Activated naive CD8-positive, alpha-beta T cell treated with anti-CD3 and anti-CD28 coated beads, Interleukin-2, amount 50 U/mL, for 16 hours (primary cell): ENCODE results near the gene ISG20.

Experiments used
- DNase-seq: peaks from one replicate; pipeline ENCODE4 v3.0.0-alpha.2; 2020; ENCODE audit warnings: low read depth, low spot score

The ISG20 gene

DNA sequence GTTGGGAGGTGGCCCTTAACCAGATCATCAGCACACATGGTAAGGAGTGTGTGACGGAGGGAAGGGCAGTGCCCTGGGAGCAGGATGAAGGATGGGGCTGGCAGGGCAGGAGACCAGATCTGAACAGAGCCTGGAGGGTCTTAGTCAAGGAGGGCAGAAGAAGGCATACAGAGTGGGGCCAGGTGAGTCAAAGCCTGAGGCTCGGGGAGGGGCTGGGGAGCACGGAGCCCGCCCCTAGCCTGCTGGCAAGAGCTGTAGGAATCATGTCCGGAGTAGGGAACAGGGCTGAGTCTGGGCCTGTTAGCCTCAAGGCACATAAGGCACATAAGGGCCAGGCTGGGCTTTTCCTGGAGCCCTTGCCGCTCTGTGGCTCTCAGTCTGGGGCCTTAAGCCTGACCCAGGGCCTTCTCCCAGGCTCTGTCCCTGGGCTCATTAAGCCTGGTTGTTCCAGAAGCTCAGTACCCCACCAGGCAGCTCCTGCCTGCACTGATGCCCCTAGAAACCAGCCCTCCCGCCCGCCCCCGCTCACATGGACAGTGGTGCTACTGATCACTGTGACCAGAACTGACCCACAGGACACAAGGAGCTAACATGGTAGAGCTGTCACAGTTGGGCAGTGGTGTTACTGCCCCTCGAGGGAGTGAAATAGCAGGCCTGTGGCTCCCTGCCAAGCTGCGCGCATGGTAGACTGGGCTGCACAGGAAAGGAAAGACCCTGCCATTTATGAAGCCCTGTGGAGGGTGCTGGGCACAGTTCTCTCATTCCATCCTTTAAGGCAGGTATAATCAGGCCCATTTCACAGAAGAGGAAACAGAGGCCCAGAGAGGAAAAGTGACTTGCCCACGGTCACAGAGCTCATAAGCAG lies 14.6 kb downstream of the ISG20 start:
- no peak for DNase-seq

- no peak for DNase-seq
Observed at GRCh38 chr15:88654430-88655102, 15.8 kb downstream of the ISG20 start.

DNA sequence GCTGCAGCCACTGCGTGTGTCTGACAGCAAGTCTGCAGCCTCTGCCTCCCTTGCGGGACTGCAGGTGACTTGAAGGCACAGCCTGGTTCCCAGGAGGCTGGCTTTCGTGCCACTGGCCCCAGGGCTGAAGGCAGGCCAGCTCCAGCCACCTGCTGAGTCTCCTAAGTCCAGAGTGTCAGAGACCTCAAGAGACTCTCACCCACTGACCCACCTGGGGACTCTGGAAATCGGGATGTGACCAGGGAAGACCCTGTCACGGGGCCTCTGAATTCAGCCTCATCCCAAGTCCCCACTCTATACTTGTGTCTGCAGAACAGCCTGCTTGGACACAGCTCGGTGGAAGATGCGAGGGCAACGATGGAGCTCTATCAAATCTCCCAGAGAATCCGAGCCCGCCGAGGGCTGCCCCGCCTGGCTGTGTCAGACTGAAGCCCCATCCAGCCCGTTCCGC lies 16.3 kb downstream of the ISG20 start:
- DNase-seq: no peak

DNA sequence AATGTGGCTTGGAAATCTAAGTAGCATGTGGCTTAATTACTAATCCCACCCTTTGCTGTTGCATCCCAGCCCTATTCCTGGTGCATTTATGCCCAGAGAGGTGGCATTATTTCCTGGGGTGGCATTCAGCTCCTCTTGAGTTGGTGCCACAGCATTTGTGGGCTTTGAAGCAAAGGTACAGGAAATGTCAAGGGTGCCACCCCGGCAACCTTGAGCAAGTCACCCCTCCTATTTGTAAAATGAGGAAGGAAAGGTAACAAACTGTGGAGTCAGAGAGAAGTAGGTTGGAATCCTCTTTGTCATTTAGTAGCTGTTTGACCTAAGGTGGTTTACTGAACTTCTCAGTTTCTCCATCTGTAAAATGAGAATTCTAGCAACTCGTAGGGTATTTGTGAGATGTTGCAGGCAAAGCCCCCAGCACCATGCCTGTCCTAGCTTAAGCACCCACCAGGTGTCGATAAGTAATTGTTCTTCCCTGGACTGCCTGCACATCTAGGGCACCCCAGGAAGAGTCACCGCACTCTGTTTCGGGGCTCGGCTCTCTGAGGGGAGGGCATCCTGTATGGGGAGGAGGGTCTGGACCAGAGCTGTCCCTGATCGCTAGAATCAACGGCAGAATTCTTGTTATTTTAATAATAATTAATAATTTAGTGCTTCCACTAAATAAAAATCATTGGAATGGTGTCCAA lies 17.1 kb downstream of the ISG20 start:
- DNase-seq: no peak

GRCh38 chr15:88656760-88657221 lies 18.0 kb downstream of the ISG20 start:
- no peak for DNase-seq

DNA sequence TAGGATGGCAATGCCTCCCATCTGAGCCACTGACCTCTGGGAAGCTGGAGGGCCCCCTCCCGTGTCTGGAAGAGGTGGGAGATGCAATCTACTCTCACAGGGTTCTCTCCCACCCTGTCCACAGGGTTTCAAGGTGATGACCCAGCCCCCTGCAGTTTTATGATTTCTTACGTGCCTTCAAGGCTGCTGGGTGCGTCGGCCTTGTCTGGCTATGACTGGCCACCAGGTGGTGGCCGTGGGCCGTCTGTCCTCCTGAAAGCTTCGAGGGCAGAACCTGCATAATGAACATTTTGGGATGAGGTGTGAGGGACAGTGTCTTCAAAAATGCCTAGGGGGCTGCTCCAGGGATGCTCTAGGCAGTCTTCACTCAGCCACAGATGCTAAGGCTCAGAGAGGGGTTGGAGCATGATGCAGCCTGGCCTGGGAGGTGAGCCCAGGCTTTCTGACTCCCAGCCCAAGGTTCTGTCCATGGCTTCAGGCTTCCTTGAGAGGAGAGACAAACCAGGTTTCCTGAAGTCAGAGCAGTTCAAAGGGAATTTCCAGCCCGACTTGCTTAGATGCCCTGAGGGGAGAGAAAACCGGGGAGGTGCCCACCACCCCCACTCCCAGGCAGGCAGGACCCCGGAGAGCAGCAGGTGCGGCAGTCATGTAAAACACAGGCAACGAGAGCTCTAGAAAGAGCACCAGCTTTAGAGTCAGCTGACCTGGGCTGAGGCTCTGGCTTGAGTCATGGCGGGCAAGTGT lies 18.7 kb downstream of the ISG20 start:
- DNase-seq: no peak

DNA sequence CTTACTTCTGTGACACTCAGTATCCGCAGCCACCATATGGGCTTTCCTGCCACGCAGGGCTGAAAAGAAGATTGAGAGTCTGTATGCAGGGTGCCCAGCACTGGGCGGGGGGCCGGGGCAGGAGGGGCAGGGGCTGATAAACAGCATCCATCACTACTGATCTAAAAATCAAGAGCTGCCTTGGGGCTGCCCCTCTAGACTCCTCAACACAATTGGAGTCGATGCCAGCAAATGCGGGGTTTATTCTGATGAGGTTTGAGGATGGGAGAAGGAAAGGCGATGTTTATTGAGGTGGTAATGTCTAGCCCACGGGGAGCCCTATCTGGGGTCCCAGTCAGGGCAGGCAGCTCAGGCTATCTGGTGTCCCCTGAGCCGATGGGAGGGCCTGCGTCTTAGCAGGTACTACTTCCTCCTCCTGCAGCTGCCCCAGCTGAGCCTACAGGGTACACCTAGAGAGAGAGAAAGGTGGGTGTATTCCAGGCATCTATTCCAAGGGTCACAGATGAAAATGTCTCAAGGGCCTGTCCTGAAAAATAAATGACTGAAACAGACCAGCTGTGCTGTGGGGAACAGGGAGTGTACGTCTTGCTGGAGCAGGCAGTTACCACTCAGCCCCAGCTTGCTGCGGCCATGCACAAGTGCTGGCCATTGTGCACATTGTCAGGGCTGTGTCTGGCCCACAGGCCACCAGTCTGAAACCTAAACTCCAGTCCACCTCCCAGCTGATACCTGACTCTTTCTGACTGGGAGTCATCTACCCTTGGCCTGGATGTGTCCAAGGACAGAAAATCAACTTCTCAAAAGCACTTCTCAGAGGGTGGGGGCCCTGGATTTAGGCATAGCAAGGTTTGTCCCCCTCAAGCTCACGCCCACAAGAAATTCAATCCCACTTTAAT lies 19.5 kb downstream of the ISG20 start:
- DNase-seq: no peak

DNA sequence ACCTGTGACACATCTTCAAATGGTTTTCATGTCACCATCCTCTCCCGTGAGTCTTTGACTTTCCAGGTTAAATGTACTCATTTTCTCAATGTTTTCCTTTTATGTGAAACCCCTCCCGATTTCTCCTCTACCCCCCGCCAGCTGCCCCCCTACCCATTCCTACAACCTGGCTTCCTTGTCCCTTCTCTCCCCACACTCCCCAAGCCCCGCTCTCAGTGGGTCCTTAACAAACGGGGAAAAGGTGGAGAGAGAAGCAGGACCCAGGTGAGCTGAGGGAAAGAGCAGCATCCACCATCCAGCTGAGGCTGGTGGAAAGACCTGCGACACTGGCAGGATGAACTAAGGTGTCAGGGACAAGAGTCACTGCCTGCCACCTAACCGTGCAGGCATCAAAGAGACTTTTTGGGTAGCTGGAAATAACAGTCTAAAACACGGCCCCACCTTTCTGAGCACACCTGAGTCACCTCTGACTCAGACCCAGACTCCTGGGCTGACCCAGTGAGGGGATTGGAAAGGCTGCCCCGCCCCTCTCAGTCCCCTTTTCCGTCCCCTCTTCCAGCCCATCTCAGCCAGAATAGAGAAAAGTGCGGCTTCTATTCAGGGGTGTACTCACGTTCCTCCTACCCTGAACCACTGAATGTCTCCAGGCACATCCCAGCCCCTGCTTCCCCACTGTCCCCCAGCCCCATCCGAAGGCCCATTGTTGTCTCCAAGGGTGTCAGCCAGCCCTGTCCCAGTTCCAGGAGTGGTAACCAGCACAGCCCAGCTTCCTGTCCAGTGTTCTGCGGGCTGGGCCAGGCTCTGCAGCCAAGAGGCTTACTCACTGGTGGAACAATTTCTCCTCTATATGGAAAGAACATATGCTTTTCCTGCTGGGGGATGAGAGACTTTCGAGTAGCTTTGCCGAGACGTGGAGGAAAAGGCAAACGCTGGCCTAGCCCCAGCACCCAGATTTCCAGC lies 20.4 kb downstream of the ISG20 start:
- no peak for DNase-seq

- DNase-seq: no peak
Observed at GRCh38 chr15:88661041-88661700, 22.4 kb downstream of the ISG20 start.

DNA sequence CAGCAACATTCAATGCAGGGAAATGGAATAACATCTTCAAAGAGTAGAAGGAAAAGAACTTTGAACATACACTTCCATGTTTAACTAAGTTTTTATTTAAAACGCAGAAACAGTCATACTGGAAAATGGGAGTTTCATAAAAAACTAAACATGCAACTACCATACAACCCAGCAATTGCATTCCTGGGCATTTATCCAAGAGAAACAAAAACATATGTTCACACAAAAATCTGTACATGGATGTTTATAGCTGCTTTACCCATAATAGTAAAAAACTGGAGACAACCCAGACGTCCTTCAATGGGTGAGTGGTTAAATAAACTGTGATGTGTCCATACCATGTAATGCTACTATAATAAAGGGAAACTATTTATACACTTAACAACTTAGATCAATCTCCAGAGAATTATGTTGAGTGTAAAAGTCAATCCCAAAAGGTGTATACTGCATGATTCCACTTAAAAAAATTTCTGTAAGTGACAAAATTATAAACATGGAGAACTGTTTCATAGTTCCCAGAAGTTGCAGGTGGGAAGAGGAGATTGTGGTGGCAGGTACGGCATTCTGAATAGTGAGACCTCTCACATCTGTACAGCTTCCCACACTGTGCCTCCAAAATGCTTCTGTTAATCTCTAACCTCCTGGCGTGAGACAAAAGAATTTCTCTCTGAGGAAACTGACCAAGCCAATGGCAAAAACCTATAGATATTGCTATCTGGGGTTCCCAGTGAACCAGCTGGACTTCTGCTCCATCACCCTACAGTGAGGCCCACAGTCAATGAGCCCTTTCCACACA lies 23.1 kb downstream of the ISG20 start:
- DNase-seq: no peak

- no peak for DNase-seq
Observed at GRCh38 chr15:88663141-88663621, 24.4 kb downstream of the ISG20 start.

GRCh38 chr15:88664151-88664778 lies 25.4 kb downstream of the ISG20 start:
- no peak for DNase-seq

GRCh38 chr15:88674661-88675060 lies 35.8 kb downstream of the ISG20 start:
- no peak for DNase-seq

DNA sequence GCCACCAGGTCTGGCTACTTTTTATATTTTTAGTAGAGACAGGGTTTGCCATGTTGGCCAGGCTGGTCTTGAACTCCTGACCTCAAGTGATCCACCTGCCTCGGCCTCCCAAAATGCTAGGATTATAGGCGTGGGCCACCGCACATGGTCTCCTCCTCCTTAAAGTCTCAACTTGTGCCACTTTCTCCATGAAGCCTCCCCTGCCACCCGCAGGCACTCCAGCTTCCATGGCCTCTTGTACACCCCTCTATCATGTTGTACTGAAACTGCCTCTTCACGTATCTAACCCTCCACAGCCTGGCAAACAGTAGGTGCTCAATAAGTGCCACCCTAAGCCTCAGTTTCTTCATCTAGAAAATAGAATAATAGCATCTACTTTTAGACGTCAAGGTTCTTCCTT lies 39.9 kb downstream of the ISG20 start:
- no peak for DNase-seq

DNA sequence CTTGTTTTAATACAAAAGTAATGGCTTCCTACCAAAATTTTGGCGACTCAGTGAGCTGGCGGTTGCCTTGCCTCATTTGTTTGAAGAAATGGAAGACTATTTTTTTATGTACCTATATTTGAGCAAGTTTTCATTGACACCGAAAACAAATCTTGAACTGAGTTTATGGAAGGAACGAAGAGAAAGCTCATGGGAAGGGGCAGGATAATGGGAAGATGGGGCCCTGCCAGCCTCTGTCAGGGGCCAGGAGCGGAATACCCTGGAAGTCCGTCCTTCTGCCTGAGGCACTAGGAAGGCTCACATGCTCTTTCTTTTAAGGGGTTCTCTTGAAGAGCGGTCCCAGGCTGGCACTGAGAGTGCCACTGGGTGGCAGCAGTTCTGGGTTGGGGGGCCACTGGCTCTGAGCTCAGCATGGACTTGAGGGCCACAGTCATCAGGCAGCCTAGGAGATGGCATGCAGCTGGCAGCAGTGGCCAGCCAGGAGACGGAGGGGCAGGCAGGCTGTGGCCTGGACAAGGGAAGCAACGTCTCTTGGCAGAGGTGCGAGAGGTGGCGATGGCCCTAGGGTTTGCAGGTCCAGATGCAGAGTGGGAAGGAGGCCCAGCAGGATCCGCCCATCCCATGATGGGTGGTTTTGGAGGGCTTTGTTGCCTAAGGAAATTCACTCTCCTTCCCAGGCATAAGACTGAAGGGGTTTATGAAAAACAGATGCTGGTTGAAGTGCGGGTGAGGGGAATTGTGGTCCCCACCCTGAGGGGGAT lies 41.6 kb downstream of the ISG20 start:
- no peak for DNase-seq

GRCh38 chr15:88681610-88682221 lies 42.9 kb downstream of the ISG20 start:
- no peak for DNase-seq
